ENCODE measurements around the gene TAF4B.

- no peak for TF ChIP-seq CTCF (IDR thresholded peaks at IDR 0.05)
- no peak for TF ChIP-seq POLR2AphosphoS5 (IDR thresholded peaks at IDR 0.05)
These were observed 149.9 kb downstream of the TAF4B start for GRCh38 chr18:26376105-26376504.

Data from upper lobe of left lung (tissue), 4 donors.